B cell (primary cell): Measurements from ENCODE around the gene NAIP. TPM values are rescaled to one million over a fixed set of nuclear protein-coding genes. Genes with fewer than 3 reads are reported as not detected.
"Not testable (repeated sequence)": the region's sequence is repeated elsewhere in the genome, so short reads cannot be mapped to it uniquely, and the experiment has no call there.

Experiments
- ATAC-seq: fragments of 200-7000 bp; cut with Tn5 transposase; one replicate; pipeline ENCODE4 v1.10.0; 2021; ENCODE audit warnings: low read depth, mild to moderate bottlenecking, moderate number of reproducible peaks, moderate library complexity
- CTCF ChIA-PET: fragments of 350-600 bp; sonication (Branson Sonifier 250); formaldehyde crosslinking; loops from one replicate; lab custom pipeline; 2021; ENCODE audit warnings: antibody characterized with exemption, inconsistent platforms; lab: Charles Lee
- POLR2A ChIA-PET: fragments of 350-600 bp; sonication (Branson Sonifier 250); formaldehyde crosslinking; loops from one replicate; lab custom pipeline; 2021; ENCODE audit warnings: antibody characterized with exemption; lab: Charles Lee
- DNase-seq: peaks from one replicate; pipeline ENCODE4 v3.0.0; 2013
- H2AFZ ChIP-seq: 2 replicates; pipeline ENCODE4 v1.6.1; 2012; ENCODE audit warnings: mild to moderate bottlenecking, low read depth, low read length; ENCODE audit not compliant: insufficient read depth, poor library complexity, severe bottlenecking
- H3K27ac ChIP-seq, 2 donors: 1 replicate in 1 of 2; 2 replicates in 1 of 2; pipeline ENCODE4 v1.5.1; 2012 to 2013; ENCODE audit warnings: low read length in 2 of 2, mild to moderate bottlenecking in 2 of 2, moderate library complexity in 1 of 2
- H3K27me3 ChIP-seq, 4 experiments: fragments of 200-600 bp in 1 of 4; sonication (generic) in 1 of 4; replicated peaks in 1 of 4; 1 replicate in 2 of 4; 2 replicates in 2 of 4; pipeline versions ENCODE4 v1.6.1 to v1.7.0; 2013 to 2016; ENCODE audit warnings: low read length in 3 of 4, mild to moderate bottlenecking in 2 of 4, mixed read lengths in 1 of 4, moderate library complexity in 1 of 4; ENCODE audit not compliant: insufficient read depth in 4 of 4, control insufficient read depth in 3 of 4; ENCODE audit errors: control extremely low read depth in 1 of 4
- H3K36me3 ChIP-seq, 2 experiments: replicated peaks in 1 of 2; 1 replicate in 1 of 2; 2 replicates in 1 of 2; pipeline versions ENCODE4 v1.6.1 to v1.7.1; 2013; ENCODE audit warnings: low read length in 1 of 2; ENCODE audit not compliant: insufficient read depth in 2 of 2, control insufficient read depth in 1 of 2; ENCODE audit errors: control extremely low read depth in 1 of 2, extremely low read depth in 1 of 2
- H3K4me1 ChIP-seq, 2 donors: fragments of 200-600 bp in 1 of 2; sonication (generic) in 1 of 2; 1 replicate in 1 of 2; 2 replicates in 1 of 2; pipeline versions ENCODE4 v1.5.1 to v1.6.1; 2013 to 2017; ENCODE audit warnings: low read length in 2 of 2; ENCODE audit not compliant: control insufficient read depth in 2 of 2, insufficient read depth in 2 of 2
- H3K4me2 ChIP-seq: replicated peaks from 2 replicates; pipeline ENCODE3; 2012; ENCODE audit warnings: mild to moderate bottlenecking, low read depth, low read length; ENCODE audit not compliant: poor library complexity, severe bottlenecking
- H3K4me3 ChIP-seq, 5 experiments: fragments of 200-600 bp in 1 of 5; sonication (generic) in 1 of 5; 1 replicate in 3 of 5; 2 replicates in 2 of 5; pipeline versions ENCODE4 v1.5.1 to v1.7.0; 2011 to 2016; ENCODE audit warnings: low read length in 4 of 5, mild to moderate bottlenecking in 4 of 5, low read depth in 2 of 5, control low read depth in 1 of 5, moderate library complexity in 1 of 5; ENCODE audit not compliant: insufficient read depth in 1 of 5; ENCODE audit errors: control extremely low read depth in 1 of 5, extremely low read depth in 1 of 5
- H3K79me2 ChIP-seq: fragments of 200-600 bp; sonication (generic); one replicate; pipeline ENCODE4 v1.6.0; 2016; ENCODE audit warnings: low read length; ENCODE audit not compliant: control insufficient read depth, insufficient read depth
- H3K9ac ChIP-seq: fragments of 200-600 bp; sonication (generic); 2 replicates; pipeline ENCODE4 v1.6.1; 2017; ENCODE audit warnings: mild to moderate bottlenecking, low read length, moderate library complexity
- H3K9me3 ChIP-seq, 3 donors: one replicate each; pipeline versions ENCODE4 v1.6.1 to v1.7.1; 2013; ENCODE audit warnings: low read length in 2 of 3; ENCODE audit not compliant: control insufficient read depth in 2 of 3, insufficient read depth in 1 of 3; ENCODE audit errors: control extremely low read depth in 1 of 3
- H4K20me1 ChIP-seq: 2 replicates; pipeline ENCODE4 v1.6.0; 2012; ENCODE audit warnings: mild to moderate bottlenecking, low read length; ENCODE audit not compliant: insufficient read depth, control insufficient read depth, poor library complexity, severe bottlenecking
- H3K27ac Mint-ChIP-seq: one replicate; pipeline ENCODE4 v1.8.0; 2021; ENCODE audit warnings: mixed read lengths
- H3K27me3 Mint-ChIP-seq: one replicate; pipeline ENCODE4 v1.8.0; 2021; ENCODE audit warnings: mixed read lengths
- H3K4me1 Mint-ChIP-seq: one replicate; pipeline ENCODE4 v1.8.0; 2021; ENCODE audit warnings: mixed read lengths
- H3K4me3 Mint-ChIP-seq: one replicate; pipeline ENCODE4 v1.8.0; 2021; ENCODE audit warnings: mixed read lengths
- H3K9me3 Mint-ChIP-seq: one replicate; pipeline ENCODE4 v1.8.0; 2022; ENCODE audit warnings: mixed read lengths; ENCODE audit not compliant: insufficient read depth
- WGBS: methylation state at CpG from one replicate; pipeline ENCODE4 v1.1.5; 2013; ENCODE audit warnings: missing lambda C conversion rate; ENCODE audit not compliant: insufficient coverage; 5-methylcytosine and 5-hydroxymethylcytosine counted together
- intact Hi-C: fragments of 100-400 bp; cut with micrococcal nuclease; formaldehyde crosslinking; loops from one replicate; pipeline ENCODE4 v1.10.0; 2022
- polyA plus RNA-seq: library from polyadenylated mRNA; depleted of rRNA; stranded (reverse); fragments of >200 nt; gene quantifications from 2 replicates; pipeline ENCODE4 v1.2.3, GENCODE V29; 2012
- total RNA-seq, 2 donors: library from RNA; stranded (reverse); fragments of 120-200 nt in 1 of 2; gene quantifications; 1 replicate in 1 of 2; 2 replicates in 1 of 2; pipeline versions ENCODE4 v1.2.3 to v1.2.4, GENCODE V29; 2013 to 2022

Gene NAIP
- total and polyA plus RNA-seq, 2 donors (not counting 1 experiment from before 2014, with no cell fraction given), result 11.0 to 26.8 TPM

DNA sequence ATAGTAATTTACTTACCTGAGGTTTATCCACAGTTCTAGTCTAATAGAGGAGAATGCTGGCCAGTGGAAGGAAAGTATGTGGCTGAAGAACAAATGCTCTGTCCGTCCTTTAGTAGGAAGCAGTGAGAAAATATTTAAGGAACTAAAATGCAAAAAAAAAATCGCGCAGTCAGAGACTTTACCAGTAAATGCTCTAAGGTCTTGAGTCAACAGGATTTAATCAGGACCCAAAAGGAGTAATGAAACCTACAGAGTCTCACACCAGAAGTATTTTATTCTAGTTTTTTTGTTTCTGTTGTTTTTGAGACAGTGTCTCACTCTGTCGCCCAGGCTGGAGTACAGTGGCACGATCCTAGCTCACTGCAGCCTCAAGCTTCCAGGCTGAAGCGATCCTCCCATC is 4.5 kb downstream of the NAIP start:
- H4K20me1 ChIP-seq, DNase-seq, H3K27me3 Mint-ChIP-seq, H3K36me3 ChIP-seq, ATAC-seq, H3K27me3 ChIP-seq, H3K27ac ChIP-seq, H3K4me3 ChIP-seq, CTCF ChIA-PET, H3K27ac Mint-ChIP-seq, H3K4me2 ChIP-seq, H3K4me1 ChIP-seq, H2AFZ ChIP-seq, POLR2A ChIA-PET, intact Hi-C loops, H3K4me3 Mint-ChIP-seq, H3K9ac ChIP-seq, H3K9me3 Mint-ChIP-seq, H3K9me3 ChIP-seq, H3K4me1 Mint-ChIP-seq, H3K79me2 ChIP-seq: not testable (repeated sequence)
- no CpG with 5 or more reads among the region's 6 CpGs for WGBS

GRCh38 chr5:71018376-71019005 is 6.6 kb downstream of the NAIP start:
- H2AFZ ChIP-seq, H3K4me3 ChIP-seq, H4K20me1 ChIP-seq, H3K36me3 ChIP-seq, H3K4me1 ChIP-seq, POLR2A ChIA-PET, intact Hi-C loops, H3K4me2 ChIP-seq, H3K9me3 ChIP-seq, H3K27me3 Mint-ChIP-seq, H3K9ac ChIP-seq, H3K27ac ChIP-seq, ATAC-seq, DNase-seq, H3K27me3 ChIP-seq, H3K27ac Mint-ChIP-seq, H3K79me2 ChIP-seq, H3K9me3 Mint-ChIP-seq, CTCF ChIA-PET, H3K4me3 Mint-ChIP-seq, H3K4me1 Mint-ChIP-seq: not testable (repeated sequence)
- no CpG with 5 or more reads among the region's 6 CpGs for WGBS
